HG03280 (cell line): ENCODE data around the gene ZFP14.
"Not testable (repeated sequence)": the region's sequence is repeated elsewhere in the genome, so short reads cannot be mapped to it uniquely, and the experiment has no call there.

Experiments used
- ATAC-seq: cut with Tn5 transposase; IDR thresholded peaks from one replicate; pipeline ENCODE4 v1.9.1; 2021; ENCODE audit warnings: mild to moderate bottlenecking, moderate library complexity; ENCODE audit not compliant: unreplicated experiment

The ZFP14 gene

DNA sequence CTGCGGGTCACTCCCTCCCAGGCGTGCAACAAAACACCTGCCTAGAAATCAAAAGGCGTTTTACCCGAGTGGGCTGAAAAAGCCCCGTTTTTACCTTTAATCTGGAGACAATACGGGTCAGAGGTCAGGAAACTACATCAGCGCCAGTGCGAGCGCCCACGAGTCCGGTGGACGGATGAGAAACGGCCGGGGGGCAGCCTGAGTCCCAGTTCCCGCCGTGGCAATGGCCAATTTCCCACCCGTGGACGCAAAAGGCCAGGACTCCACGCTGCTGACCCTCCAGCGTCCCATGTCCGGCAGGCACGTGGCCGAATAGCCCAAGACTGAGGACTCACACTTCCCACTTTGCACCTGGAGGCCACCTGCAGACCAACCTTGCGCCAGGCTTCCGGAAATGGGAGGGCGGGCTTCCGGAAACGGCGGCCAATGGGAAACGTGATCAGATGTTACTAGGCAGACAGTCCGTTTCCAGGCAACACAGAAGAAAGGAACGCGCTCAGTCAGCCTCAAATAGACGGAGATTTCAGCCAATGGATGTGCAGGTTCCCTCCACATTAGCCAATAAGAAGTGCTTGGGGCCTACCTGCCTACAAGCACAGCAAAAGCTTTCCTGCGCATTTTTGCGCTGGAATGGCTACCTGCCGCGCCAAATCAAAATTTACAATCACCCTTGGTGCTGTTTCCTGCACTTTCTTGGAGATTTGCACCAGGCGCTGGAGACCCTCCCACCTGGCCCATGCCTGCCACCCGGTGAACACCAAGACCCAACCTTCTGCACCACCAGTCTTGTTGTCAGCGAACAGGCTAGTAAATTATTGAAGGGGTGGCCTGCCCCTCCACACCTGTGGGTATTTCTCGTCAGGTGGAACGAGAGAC, 47.4 kb downstream of the ZFP14 start:
- no peak for ATAC-seq

DNA sequence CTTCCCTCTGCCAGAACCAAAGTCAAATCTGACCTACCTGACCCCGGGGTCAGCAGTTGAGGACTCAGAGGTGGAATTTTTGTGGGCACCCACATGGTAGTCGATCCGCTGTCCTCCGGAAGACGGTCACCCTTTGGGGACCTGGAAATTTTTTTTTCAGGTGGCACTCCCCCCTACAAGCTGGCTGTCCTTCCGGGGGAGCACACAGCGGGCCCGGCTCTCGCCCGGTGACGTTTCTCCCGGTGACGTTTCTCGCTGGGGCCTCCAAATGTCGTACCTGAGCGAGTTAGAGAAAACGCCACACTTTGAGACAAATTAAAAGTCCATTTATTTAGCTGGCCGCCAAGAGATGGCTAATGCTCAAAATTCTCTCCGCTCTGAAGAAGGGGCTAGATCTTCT, 48.8 kb downstream of the ZFP14 start:
- ATAC-seq: no peak

GRCh38 chr19:36329534-36329933, 49.5 kb downstream of the ZFP14 start:
- not testable (repeated sequence) for ATAC-seq

DNA sequence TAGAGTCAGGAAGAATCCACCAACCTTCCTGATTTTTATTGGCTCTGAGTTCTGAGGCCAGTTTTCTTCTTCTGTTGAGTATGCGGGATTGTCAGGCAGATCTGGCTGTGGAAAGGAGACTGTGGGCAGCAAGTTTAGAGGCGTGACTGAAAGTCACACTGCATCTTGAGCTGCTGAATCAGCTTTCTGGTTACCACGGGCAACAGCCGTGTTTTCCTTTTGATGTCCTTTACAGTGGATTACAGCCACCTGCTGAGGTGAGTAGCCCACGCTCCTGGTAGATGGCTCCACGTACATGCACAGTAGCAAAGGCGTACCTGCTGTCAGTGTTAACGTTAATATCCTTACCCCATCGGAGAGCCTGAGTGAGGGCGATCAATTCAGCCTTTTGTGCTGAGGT, 52.4 kb downstream of the ZFP14 start:
- ATAC-seq: not testable (repeated sequence)

DNA sequence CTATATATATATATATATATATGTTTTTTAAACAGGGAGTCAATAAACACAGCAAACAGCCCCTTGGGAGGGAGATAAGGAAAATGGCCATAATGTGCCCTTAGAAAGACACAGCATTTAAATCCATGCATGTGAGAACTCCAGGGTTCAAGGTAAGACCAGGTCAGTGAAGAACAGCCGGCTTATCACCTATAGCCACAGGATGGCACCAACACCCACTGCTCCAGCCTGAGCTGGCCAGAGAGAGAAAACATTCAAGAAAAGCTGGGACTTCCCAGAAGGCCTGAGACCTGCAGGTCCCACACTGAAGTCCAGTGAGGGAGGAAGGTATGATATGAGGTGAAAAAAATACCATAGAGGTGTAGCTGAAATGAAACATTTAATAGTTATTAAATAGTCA, 63.8 kb downstream of the ZFP14 start:
- ATAC-seq: not testable (repeated sequence)

GRCh38 chr19:36314053-36314452, 64.9 kb downstream of the ZFP14 start:
- not testable (repeated sequence) for ATAC-seq

DNA sequence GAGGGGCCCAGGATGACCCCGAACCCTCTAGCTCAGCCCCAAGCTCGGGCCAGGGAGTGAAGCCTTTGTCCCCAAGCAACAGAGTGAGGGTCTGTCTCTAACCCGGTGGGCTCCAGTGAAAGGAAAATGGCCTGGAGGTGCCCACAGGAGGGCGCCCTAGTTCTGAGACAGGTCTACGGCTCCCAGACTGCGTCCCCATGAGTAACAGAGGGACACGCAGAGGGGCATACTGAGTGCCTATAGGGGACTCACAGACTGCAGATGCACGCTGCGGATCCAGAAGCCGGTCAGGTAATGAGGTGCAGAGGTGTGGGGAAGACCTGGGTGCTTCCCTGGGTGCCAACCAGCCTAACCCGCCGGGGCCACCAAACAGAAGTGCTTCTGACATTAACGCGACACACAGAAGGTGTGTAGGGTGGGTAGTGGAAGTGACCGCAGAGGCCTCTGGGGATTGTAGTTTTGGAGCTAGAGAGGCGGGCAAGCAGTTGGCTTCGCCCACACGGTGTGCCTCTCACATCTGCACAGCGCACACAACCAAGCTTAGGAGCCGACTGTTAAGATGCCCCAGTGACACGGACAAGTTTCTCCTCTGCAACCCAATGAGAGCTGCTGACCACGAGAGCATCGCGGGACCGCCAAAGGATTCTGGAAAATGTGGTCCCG, 67.8 kb downstream of the ZFP14 start:
- not testable (repeated sequence) for ATAC-seq

DNA sequence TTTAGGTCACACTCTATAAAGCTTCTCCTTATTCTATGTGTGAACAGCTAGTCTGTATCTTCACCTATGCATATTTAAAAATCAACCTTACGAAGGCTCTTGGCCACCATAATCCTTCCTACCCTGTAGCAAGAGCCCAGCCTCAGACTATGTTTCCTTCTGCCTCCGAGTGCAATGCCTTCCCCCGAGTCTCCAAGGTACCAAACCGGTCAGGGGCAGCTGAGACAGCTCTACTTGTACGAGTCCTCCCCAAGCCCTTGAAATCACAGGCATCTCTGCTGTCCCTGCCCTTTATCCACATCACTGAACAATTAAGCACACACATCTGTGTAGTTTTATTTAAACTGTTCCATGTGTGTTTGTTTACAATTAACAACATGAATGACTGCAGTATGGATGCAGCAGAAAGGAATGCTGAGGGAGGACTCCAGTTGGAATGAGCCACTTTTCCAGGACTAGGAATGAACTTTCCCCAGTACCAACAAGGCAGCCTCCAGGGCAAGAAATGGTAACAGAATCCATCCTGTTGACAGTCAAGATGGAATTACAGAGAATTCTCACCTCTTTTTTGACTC, 68.5 kb downstream of the ZFP14 start:
- ATAC-seq: not testable (repeated sequence)

GRCh38 chr19:36309759-36310158, 69.2 kb downstream of the ZFP14 start:
- not testable (repeated sequence) for ATAC-seq

GRCh38 chr19:36309309-36309708, 69.7 kb downstream of the ZFP14 start:
- ATAC-seq: not testable (repeated sequence)

- not testable (repeated sequence) for ATAC-seq
Observed at GRCh38 chr19:36292317-36292716, 86.7 kb downstream of the ZFP14 start.
